HL-60/S4 treated with phorbol 12-myristate 13-acetate at 8.2 ng/mL for 4 days and 3 days (cell line): ENCODE measurements around the gene ENKUR.
"Not testable (repeated sequence)": the region's sequence is repeated elsewhere in the genome, so short reads cannot be mapped to it uniquely, and the experiment has no call there.

Source experiments
- in situ Hi-C: fragments of 300-500 bp; cut with MboI; formaldehyde crosslinking; loops from 2 replicates; pipeline ENCODE4 v1.15.0; 2022; ENCODE audit warnings: low sequenced_read_pairs

The ENKUR gene

DNA sequence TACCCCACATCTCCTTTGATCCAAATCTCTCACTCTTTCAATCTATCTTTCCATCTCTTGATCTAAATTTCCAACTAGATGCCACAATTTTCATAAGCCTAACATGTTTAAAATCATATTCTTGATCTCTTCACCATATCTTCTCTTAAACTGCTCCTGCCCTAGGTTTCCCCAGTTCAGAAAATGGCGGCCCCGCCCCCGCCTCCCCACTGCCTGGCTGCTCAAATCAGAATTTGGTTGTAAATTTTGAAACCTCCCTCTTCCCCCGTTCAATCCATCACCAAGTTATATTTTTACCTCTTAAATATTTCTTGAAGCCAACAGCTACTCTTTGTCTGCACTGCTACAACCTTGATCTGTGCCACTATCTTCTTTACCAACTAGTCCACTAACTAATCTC, 36.3 kb downstream of the ENKUR start:
- in situ Hi-C loops: no loop called here

DNA sequence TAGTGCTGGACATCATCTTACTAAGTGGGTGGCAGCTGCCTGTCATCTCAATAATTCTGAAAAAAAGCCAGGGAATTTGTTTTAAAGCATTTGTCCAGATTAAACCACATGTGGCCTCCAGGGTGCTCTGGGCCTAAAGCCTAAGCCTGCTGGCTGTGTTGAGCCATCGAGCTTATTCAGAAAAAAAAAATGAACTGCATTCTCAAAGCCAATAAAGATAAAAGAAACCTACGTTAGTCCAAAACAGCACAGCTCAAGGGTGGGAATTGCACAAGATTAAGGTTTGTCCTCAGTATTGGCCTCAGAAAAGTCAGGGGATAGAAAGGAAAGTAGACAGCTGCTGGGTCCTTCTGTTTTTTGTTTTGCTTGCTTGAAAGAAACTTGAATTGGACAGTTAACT, 41.0 kb downstream of the ENKUR start:
- in situ Hi-C loops: no loop called here

DNA sequence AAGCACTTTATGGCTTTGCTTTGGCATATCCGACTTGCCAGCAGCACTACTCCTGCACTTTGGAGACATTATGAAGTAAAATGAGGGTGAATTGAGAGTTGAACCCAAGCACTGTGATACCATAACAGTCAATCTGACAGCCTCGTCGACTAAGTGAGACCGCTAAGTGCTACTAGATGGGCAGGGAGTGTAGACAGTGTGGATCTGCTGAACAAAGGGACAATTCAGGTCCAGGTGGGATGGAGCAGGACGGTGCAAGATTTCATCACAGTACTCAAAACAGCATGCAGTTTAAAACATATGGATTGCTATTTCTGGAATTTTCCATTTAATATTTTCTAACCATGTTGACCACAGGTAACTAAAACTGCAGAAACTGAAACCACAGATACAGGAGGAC, 42.8 kb downstream of the ENKUR start:
- in situ Hi-C loops: no loop called here

DNA sequence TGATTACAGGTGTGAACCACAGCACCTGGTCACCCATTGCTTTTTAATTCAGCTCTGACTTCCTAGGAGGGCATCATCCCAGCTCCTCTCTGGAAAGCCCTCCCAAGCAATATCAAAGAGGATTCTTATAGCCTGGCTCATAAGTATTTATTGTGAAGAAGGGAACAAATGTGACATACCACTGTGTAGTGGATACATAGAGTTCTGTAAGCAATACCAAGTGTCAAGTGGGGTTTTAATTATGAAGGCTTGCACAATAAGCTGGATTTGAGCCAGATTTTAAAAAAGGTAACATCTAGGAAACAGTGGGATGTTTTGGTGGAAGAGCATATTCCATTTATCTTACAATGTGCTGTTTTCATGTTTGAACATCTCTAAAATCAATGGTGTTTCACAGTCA, 44.6 kb downstream of the ENKUR start:
- in situ Hi-C loops: no loop called here

DNA sequence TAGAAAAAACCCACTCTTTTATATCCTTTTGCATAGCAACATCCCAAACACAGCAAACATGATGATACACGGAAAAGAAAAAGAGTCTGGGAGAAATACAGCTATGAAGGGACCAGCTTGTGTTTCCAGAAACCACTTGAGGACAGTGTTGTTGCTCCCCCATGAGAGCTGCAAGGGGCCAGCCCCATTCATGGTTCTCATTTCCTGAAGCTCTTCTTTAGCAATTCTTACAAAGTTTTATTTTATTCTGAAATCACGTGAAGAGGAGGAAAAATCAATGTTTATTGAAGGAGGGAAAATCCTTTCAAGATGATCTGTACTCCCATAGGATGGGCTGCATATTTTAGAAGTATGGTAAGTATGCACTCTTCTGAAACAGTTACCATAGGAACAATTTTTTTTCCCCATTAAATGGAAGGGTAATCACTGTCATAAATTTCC, 46.1 kb downstream of the ENKUR start:
- in situ Hi-C loops: no loop called here

DNA sequence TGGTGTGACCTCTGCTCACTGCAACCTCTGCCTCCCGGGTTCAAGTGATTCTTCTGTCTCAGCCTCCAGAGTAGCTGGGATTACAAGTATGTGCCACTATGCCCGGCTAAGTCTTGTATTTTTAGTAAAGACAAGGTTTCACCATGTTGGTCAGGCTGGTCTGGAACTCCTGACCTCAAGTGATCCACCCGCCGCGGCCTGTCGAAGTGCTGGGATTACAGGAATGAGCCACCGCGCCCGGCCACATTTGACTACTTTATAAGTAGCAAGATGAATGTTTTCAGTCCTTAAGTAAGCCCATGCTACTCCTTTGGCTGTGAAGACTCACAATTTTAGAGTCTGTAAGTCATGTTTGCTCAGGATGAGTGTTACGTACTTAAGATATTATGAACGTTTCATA, 47.0 kb downstream of the ENKUR start:
- in situ Hi-C loops: not testable (repeated sequence)

DNA sequence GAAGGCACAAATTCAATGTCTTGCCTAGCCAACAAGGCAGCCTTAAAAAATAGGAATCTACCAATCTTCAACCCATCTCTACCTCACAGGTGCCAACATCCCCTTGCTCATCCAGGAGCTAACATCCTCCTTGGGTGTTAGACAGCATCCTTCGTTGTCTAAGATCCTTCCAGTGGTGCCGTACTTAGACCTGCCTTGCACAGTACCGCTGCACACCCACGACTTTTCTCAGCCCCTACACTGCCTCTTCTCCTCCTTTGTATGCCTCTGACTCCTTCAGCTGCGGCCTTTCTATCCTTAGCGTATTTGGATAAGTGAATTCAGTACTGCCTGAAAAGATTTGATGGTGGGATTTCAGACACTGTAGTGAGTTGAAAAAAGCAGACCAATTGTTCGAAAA, 47.6 kb downstream of the ENKUR start:
- in situ Hi-C loops: no loop called here

DNA sequence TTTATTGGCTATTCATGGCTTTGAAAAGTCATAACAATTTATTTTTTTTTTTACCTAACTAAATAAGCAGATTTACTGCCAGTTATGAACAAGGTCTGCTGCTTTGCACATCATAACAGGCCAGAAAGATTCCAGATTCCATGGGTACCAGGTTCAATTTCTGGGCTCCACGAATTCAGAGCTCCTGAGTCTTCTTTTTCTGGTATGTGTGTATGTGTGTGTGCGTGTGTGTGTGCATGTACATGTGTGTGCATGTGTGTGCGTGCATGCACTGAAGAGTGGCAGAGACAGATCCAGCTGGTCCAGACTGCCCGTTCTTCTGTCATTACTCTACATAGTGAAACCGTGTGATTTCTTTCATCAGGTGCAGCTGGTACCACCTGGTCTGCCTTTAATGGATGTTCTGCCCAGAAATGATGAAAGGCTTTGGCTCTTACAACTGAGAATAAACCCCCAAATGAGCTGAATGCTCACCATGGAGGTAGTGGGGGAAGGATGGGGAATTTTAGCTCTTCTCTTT, 48.9 kb downstream of the ENKUR start:
- in situ Hi-C loops: no loop called here

DNA sequence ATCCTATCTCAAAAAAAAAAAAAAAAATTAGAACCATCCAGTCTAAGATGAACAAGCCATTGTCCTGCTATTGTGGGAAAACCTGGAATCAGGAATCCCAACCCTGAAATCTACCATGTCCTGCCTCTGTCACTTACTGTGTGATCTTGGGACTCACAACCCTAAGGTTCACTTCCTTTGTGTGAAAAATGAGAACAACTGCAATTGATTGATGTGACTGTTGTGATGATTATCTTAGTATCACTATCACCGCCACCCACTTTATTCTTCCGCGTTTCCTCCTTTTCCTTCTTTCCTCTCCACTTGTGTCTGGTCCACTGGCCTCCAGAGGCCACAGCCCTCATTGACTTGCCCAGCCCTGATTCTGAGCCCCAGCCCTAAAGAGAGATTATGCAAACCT, 50.9 kb downstream of the ENKUR start:
- in situ Hi-C loops: no loop called here

DNA sequence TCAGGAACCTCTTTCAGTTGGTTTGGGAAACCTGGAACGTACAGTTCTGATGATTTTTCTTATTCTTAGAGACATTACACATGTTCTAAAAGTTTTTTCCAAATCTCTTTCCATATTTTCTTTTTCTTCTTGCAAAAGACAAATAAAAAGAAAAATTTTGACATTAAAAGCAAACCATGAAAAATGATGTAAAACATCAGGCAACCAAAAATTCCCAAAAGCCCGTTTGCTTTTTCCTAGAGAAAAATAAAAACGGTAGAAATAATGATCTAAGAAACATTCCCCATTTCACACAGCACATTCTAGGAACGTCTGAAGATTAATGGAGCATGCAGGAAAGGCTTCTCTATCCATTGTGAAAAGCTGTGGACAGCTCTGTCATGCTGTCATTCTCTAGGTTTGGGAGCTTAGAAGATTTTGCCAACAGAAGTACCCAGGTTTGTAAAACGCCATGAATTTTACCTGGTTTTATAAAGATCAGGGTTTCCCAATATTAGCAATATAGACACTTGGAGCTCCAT, 52.4 kb downstream of the ENKUR start:
- in situ Hi-C loops: no loop called here

DNA sequence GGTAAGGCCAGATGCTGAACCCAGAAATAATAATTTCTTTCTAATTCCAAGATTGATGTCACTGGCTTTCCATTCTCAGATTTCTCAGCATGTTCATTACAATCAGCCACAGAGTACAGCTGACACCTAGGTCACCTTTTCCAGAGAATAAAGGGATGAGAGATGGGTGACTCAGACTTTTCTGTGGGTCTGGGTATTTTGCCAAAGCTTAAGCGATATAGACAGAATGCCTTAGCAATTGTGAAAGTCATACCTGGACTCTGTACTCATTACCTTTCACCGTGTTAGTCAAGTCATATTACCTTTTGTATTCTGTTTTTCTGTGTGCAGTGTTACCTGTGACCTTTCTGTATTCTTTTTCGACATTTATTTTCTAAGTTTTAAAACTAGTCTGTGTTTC, 53.0 kb downstream of the ENKUR start:
- in situ Hi-C loops: no loop called here

DNA sequence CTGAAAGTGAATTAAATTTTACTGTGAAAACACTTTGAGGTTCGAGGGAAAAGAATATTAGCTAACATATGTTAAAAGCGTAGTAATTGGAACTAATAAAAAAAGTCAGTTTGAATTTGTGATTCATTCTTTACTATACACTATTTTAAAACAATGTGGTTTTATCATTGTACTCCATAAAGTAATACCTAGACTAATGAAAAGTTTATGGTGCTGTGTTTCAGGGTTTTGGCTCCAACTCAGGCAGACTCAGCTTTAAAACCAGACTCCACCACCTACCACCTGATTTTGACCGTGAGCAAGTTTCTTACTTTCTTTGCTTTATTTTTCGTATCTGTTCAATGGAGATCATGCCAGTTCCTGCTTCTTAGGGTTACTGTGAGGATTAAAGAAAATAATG, 54.4 kb downstream of the ENKUR start:
- in situ Hi-C loops: no loop called here

DNA sequence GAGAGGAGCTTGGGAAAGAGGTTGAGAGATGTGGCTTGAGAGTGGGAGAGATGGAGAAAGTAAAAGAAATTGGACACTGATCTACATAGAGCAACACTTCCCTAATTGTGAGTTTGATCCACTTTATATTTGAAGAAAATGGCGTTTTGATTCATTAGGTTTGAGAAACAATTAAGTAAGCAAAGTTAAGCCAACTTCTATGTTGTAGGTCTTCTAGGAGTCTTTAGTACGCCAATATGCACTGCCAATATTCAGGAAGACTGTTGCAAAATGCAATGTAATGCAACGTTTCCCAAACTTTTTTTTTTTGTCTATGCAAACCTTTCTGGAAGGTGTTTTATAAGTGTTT, 56.6 kb downstream of the ENKUR start:
- in situ Hi-C loops: no loop called here

DNA sequence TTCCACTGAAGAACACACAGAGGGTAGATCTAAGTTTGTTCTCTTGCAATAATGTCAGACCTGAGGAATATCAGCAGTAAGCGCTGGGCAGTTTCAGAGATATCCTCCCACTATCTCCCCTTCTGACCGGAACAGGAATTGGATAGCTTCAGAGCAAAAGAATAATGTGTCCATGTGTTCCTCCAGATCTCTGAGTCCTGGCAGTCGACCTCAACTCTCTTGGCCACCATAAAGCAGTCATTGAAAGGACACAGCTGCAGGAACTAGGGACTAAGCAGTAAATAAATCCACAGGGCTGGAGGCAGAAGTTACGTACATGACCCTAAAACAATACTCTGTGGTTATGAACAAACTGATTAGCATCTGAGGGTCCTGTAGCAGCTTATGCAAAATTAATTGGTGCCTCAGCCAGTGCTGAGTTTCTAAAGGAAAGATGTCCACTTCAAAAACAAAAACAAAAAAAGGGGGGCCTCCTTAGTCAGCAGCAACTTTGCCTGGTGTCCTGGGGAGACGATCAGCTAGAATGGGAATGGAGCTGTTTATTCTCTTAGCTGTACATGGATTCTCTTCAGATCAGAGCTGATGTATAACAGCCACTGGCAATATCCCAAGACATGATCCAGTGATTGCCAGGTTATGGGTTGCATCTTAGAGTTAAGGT, 57.1 kb downstream of the ENKUR start:
- in situ Hi-C loops: no loop called here

DNA sequence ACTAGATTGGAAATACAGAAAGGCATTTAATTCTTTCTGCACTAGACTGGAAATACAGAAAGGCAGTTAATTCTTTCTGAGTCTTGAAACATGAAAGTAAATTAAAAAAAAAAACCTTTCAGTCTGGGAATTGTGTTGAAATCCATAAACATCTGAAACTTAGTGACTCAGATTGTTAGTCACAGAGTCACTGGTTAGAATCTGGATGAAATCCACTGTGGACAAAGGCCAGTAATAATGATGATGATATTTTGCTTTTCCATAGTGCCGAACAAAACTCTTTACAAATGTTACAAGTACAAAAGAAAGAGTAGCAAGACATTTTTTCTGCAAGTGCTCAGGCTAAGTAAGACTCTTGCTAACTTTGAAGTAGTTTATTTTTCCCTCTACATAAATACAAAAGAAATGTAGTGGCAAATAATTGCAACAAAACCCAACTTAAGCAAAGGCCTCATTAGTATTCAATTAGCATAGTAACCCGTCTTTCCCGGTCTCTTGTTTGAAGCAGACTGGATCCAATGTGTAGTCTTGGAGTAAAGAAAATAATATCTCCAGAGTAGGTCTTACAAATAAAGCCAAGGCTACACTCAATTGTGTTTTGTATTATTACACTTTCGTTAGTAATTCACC, 57.8 kb downstream of the ENKUR start:
- in situ Hi-C loops: no loop called here

DNA sequence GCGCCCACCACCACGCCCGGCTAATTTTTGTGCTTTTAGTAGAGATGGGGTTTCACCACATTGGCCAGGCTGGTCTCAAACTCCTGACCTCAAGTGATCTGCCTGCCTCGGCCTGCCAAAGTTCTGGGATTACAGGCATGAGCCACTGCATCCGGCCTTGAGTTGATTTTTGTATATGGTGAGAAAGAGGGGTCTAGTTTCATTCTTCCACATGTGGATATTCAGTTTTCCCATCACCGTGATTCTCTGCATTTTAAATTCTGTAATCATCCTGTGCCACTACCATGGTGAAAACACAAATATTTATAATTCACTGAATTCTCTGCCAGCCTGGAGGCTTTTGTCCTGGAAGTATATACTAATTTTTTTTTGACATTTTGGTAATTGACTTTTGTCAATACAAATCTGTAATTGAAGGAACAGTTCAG, 58.3 kb downstream of the ENKUR start:
- in situ Hi-C loops: not testable (repeated sequence)

DNA sequence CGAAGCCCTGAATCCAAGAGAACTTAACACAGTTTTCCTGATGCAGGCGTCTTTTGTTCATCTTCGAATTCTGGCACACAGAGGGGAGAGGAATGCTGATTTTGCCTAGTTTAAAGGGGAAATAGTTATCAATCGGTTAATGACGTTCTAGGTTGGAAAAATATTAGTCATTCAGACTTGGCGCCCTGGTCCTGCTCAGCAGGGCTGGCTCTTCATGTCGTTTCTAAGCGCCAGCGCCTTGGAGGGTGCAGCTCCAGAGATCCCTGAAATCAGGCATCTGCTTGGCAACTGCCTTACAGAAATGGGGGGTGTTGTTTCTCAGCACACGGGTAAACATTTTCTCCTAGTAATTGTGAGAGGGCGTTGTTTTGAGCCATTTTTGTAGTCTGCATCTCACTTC, 62.3 kb downstream of the ENKUR start:
- in situ Hi-C loops: no loop called here

DNA sequence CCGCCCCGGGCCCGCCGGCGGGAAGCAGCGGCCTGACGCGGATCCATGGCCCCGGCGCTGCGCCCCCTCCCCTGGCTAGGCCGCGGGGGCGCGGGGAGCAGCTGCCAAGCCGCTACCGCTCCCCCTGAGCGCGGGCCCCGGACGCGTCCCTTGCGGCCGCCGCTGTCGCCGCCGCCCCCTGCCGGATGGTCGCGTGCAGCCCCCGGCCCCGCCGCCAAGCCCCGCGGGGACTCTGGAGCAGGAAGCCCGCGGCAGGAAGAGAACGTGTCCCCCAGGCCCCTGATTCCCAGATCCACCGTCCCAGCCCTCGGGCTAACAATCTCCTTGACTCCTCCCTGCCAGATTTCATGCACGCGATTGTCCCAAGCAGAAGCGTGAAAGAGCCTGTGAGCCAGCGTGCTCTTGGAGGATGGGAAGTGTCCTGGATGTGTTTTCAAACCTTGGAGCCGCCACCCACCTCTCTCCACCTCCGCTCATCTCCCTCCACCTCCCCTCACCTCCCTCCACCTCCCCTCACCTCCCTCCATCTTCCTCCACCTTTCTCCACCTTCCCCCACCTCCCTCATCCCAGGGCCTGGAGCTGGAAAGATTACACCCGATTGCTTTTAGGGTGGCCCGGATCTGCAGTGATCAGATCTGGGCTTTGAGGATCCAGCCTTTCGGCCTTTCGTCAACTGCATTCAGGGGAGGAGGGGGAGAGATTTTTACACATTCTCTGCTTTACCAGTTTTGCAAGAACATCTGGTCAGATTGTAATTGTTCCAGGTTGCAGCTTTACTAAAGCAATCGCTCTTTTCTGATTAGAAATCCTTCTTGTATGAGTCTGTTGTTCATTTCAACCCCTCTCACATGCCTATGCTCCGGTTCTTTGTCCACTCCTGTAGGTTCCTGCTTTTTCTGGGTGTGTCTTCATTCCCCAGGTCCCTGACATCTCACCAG, 63.0 kb downstream of the ENKUR start:
- in situ Hi-C loops: no loop called here

DNA sequence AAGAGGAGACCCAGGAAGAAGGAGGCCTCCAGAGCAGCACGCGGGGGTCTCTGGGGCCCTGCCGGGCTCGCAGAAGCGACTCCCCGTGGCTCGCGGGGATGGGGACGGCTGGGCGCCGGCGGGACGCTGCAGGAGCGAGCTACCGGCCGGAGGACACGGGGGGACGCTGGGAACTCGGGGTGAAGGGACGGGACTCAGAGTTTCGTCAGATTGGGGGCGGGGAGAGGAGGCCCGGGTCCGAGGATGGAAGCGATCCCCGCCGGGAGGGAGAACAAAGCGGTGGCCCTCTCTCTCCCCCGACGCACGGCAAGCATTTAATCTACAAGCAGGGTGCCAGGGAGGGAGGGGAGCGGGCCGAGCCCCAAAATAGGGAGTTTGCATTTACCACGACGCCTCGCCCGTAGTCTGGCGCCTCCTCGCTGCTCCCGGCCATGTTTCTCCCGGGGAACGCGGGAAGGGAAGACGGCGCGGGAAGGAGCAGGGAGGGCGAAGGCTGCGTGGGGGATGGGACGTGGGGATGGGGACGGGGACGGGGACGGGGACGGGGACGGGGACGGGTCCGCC, 63.7 kb downstream of the ENKUR start, which contains the start of gene PRTFDC1:
Gene PRTFDC1 (minus strand): TSS at position 464 of the 564 bp plus-strand sequence. CDS start 31 bp downstream, at position 433.
- in situ Hi-C loops: no loop called here

DNA sequence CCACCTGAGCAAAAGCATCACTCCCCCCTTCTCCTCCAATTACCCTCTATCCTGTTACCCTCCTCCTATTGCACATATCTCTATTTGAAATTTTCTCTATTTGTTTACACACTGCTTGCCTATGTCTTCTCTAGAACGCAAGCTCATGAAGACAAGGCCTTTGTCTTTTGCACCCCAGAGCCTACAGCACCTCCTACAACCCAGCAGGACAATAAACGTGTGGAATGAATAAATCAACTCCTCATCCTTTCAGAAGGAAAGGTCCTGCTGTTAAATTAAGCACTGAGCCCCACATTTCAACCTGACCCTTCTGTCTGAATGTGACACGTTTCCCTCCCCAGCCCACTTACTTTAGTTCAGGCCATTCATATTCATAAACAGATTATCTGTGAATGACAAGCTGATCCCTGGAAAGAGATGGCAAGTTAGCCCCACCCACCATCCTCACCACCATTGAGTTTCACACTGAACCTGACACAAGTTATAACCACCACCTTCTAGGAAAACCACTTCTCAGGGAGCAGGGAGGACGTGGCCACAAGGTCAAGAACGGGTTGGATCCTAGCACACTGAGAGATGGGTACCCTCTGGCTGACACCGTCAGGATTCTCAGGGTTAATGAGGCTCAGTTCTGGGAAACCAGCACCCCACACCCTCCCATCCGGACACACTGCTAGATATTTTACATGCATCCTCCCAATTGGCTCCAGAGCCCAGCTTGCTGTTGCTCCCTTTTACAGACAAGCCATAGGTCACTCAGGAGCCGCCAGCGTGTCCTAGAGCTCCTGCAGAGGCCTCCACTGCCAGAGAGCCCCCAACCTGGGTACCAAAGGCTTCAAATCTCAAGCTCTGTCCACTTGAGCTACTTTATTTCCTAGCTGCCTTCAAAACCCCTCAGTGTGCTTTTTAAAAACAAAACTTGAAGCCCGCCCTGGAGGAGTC, 64.5 kb downstream of the ENKUR start:
- in situ Hi-C loops: no loop called here
